Measurements from ENCODE around the gene GEN1. TPM values are rescaled to one million over a fixed set of nuclear protein-coding genes. Genes with fewer than 3 reads are reported as not detected.

The GEN1 gene
- total and polyA plus RNA-seq, 2 of the 13 experiments (the other 11 are each of a cell fraction or from before 2014, with no cell fraction given): 9.9 to 27.1 TPM

DNA sequence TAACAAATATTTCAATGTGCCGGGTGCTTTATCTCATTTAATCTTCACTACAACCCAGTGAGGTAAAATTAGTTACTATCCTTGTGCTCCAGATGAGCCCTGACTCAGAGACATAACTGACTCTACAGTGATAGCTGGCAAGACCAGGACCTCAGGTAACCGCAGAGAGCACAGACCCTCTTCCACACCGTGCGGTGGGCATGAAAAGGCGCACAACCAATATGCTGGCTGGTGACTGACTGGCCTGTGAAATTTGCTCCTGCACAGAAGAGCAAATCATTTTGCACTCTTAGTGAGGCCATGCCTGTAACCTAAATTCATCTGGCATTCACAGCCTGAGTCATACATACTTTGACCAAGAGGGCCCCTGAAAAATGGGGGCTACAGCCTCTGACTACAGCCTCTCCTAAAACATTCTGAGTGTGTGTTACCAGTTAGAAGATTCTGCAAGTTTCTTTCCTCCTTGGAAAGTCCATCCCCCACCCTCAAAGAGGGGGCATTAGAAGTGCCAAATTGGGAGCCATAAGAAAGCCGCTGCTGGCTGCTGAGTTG is 39.9 kb downstream of the GEN1 start:
- no peak overlapping the region for H3K4me2 ChIP-seq (ENCODE audit: low read depth, low read length)
- DNase-seq (ENCODE audit: low spot score): no peak
- no peak for TF ChIP-seq ZNF776 (CRISPR knock-in tag; IDR thresholded peaks at IDR 0.05)
- no peak for TF ChIP-seq BCL6 (CRISPR knock-in tag; IDR thresholded peaks at IDR 0.05)
- TF ChIP-seq CBX2 (IDR thresholded peaks at IDR 0.05; ENCODE audit: low read depth, low read length): no peak
- no peak for TF ChIP-seq CBX2 (CRISPR knock-in tag; IDR thresholded peaks at IDR 0.05; ENCODE audit: low read depth)
- no peak for TF ChIP-seq MEIS1 (CRISPR knock-in tag; IDR thresholded peaks at IDR 0.05; ENCODE audit: borderline replicate concordance)
- TF ChIP-seq MIER2 (CRISPR knock-in tag; IDR thresholded peaks at IDR 0.05): no peak
- no peak overlapping the region for H3K27ac ChIP-seq (ENCODE audit: extremely low read length, insufficient read depth, low read length)
- no peak for FAIRE-seq
- intact Hi-C loops (cut with micrococcal nuclease; ENCODE audit: unreplicated experiment): no loop called here
- WGBS (ENCODE audit: low lambda C conversion rate): 75% methylated on average over 6 of the region's 6 CpGs
- no peak for ATAC-seq
- no peak overlapping the region for H3K9ac ChIP-seq (ENCODE audit: insufficient read depth, low read depth, low read length)
- H2AFZ ChIP-seq (ENCODE audit: low read length): no peak overlapping the region
- ChIA-PET POLR2A (no interaction called here), CTCF (ENCODE audit: low intra/inter-chr PET ratio, low total read pairs) (no interaction called here)
- H3K9me3 ChIP-seq (ENCODE audit: low read length): no peaks in the 10 kb centered on the region
- BruUV-seq (replicated peaks): no TSS peak
- H3K79me2 ChIP-seq (ENCODE audit: insufficient read depth, low read length): no peaks in the 10 kb centered on the region
- no peak overlapping the region for H3K4me3 ChIP-seq (replicated peaks in 1 of 3; ENCODE audit: insufficient read depth in 1 of 3, low read depth in 2 of 3, low read length in 3 of 3)
- H3K36me3 ChIP-seq (replicated peaks in 1 of 2; ENCODE audit: control insufficient read depth in 1 of 2, insufficient read depth in 2 of 2, low read length in 2 of 2): no peaks in the 10 kb centered on the region
- in situ Hi-C loops (cut with HindIII; ENCODE audit: extremely low pct_ligation_motif_present, low pct_unique_long_range_greater_than_20kb): no loop called here
- H3K4me1 ChIP-seq (ENCODE audit: insufficient read depth, low read length): no peaks in the 10 kb centered on the region
- no peaks in the 10 kb centered on the region for H4K20me1 ChIP-seq (ENCODE audit: insufficient read depth, low read length)
- H3K27me3 ChIP-seq (ENCODE audit: control insufficient read depth in 1 of 2, insufficient read depth in 2 of 2, low read length in 2 of 2): peaks cover 2 to 6% of the 10 kb centered on the region in 2 experiments; a peak in 4 of 5 replicates

DNA sequence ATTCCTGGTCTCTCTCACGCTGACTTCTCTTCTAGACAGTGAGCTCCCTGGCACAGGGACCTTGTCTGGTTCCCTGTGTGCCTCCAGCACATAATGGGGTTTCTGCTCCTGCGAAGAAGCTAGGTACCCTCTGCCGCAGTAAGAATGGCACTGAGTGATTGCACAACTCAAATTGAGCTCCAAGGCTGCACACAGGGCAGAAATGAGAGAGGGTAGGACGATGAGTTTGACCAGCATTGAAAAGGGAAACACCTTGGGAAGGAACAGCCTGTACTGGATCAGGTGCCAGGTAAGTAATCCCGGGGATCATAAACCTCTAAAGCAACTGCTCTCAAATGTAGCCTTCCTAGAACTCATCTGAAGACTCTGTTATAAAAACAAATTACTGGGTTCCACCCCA is 41.4 kb downstream of the GEN1 start:
- WGBS (ENCODE audit: low lambda C conversion rate): 32% methylated on average over 5 of the region's 5 CpGs
- Histone ChIP-seq H3K4me1 (ENCODE audit: insufficient read depth, low read length) (peaks cover 11% of the 10 kb centered on the region), H4K20me1 (ENCODE audit: insufficient read depth, low read length) (no peaks in the 10 kb centered on the region), H2AFZ (ENCODE audit: low read length) (no peak overlapping the region), H3K27ac (ENCODE audit: extremely low read length, insufficient read depth, low read length) (no peak overlapping the region), H3K27me3 (ENCODE audit: control insufficient read depth in 1 of 2, insufficient read depth in 2 of 2, low read length in 2 of 2) (peaks cover 2 to 6% of the 10 kb centered on the region in 2 experiments; a peak in 4 of 5 replicates), H3K36me3 (replicated peaks in 1 of 2; ENCODE audit: control insufficient read depth in 1 of 2, insufficient read depth in 2 of 2, low read length in 2 of 2) (no peaks in the 10 kb centered on the region), H3K9ac (ENCODE audit: insufficient read depth, low read depth, low read length) (no peak overlapping the region), H3K9me3 (ENCODE audit: low read length) (no peaks in the 10 kb centered on the region), H3K4me2 (ENCODE audit: low read depth, low read length) (no peak overlapping the region), H3K79me2 (ENCODE audit: insufficient read depth, low read length) (no peaks in the 10 kb centered on the region), H3K4me3 (replicated peaks in 1 of 3; ENCODE audit: insufficient read depth in 1 of 3, low read depth in 2 of 3, low read length in 3 of 3) (no peak overlapping the region)
- DNase-seq (ENCODE audit: low spot score) (no peak), ATAC-seq (no peak), FAIRE-seq (no peak)
- intact Hi-C loops (cut with micrococcal nuclease; ENCODE audit: unreplicated experiment) (no loop called here), in situ Hi-C loops (cut with HindIII; ENCODE audit: extremely low pct_ligation_motif_present, low pct_unique_long_range_greater_than_20kb) (no loop called here)
- no TSS peak for BruUV-seq (replicated peaks)
- ChIA-PET POLR2A (no interaction called here), CTCF (ENCODE audit: low intra/inter-chr PET ratio, low total read pairs) (no interaction called here)
- TF ChIP-seq CEBPB (IDR thresholded peaks at IDR 0.05; ENCODE audit: borderline replicate concordance, low read depth, low read length) (peak; percentile 73), RFXANK (CRISPR knock-in tag; IDR thresholded peaks at IDR 0.05) (no peak), PCBP1 (IDR thresholded peaks at IDR 0.05; ENCODE audit: borderline replicate concordance, low read depth, low read length) (no peak)

Measured in HepG2 (cell line).